GM12878 (cell line): ENCODE data around the gene RUFY4. TPM values are rescaled to one million over a fixed set of nuclear protein-coding genes. Genes with fewer than 3 reads are reported as not detected.

ENCODE experiments used
- ATAC-seq: fragments of 200-7000 bp; cut with Tn5 transposase; 3 replicates; pipeline ENCODE4 v1.9.1; 2020; ENCODE audit warnings: mild to moderate bottlenecking, moderate library complexity
- BruUV-seq: library from RNA; stranded (reverse); fragments of 400-500 nt; replicated peaks from 2 replicates; lab custom pipeline; 2021; lab: Mats Ljungman, UMichigan
- CTCF ChIA-PET: fragments of 300-600 bp; sonication (Branson Sonifier 250); formaldehyde crosslinking; extraction: SDS; loops from one replicate; lab custom pipeline; 2021; ENCODE audit warnings: inconsistent platforms; lab: Yijun Ruan, JAX
- POLR2A ChIA-PET: fragments of 350-600 bp; formaldehyde crosslinking; extraction: SDS; loops from one replicate; lab custom pipeline; 2021; ENCODE audit warnings: inconsistent platforms; lab: Charles Lee
- RAD21 ChIA-PET: fragments of 300-600 bp; sonication (Branson Sonifier 250); formaldehyde crosslinking; loops from one replicate; lab custom pipeline; 2023; ENCODE audit warnings: antibody characterized with exemption; ENCODE audit not compliant: unreplicated experiment; lab: Charles Lee
- SMC1A ChIA-PET: fragments of 300-600 bp; sonication (Branson Sonifier 250); formaldehyde crosslinking; loops from one replicate; lab custom pipeline; 2023; ENCODE audit not compliant: unreplicated experiment, uncharacterized antibody; lab: Charles Lee
- DNase-seq: peaks from one replicate; pipeline ENCODE4 v3.0.0-alpha.2; 2011; ENCODE audit warnings: low read depth, low spot score
- FAIRE-seq: peaks from 3 replicates; lab custom pipeline; 2011; peaks lifted over from hg19 to GRCh38; lab: Jason Lieb, UNC
- H2AFZ ChIP-seq: 2 replicates; pipeline ENCODE4 v1.6.0; 2011; ENCODE audit warnings: low read depth, low read length, control low read depth; ENCODE audit not compliant: control insufficient read depth
- H3K27ac ChIP-seq: 2 replicates; pipeline ENCODE4 v1.5.1; 2011; ENCODE audit warnings: control low read depth; ENCODE audit not compliant: control insufficient read depth, insufficient read depth
- H3K27me3 ChIP-seq, 2 experiments: replicated peaks in 1 of 2; 2 replicates each; pipeline versions ENCODE4 v1.6.0 to v1.6.1; 2011; ENCODE audit warnings: low read length in 1 of 2; ENCODE audit not compliant: control insufficient read depth in 2 of 2, insufficient read depth in 2 of 2
- H3K36me3 ChIP-seq, 2 experiments: 2 replicates each; pipeline ENCODE4 v1.5.1; 2011; ENCODE audit warnings: low read length in 1 of 2; ENCODE audit not compliant: control insufficient read depth in 2 of 2, insufficient read depth in 2 of 2
- H3K4me1 ChIP-seq: 2 replicates; pipeline ENCODE4 v1.6.1; 2011; ENCODE audit warnings: mild to moderate bottlenecking, low read length, moderate library complexity, mixed read lengths; ENCODE audit not compliant: control insufficient read depth, insufficient read depth
- H3K4me2 ChIP-seq: 2 replicates; pipeline ENCODE4 v1.6.0; 2011; ENCODE audit warnings: control low read depth; ENCODE audit not compliant: control insufficient read depth, insufficient read depth
- H3K4me3 ChIP-seq: fragments of 200-600 bp; sonication (generic); 2 replicates; pipeline ENCODE4 v1.5.1; 2016
- H3K79me2 ChIP-seq: 2 replicates; pipeline ENCODE4 v1.6.0; 2011; ENCODE audit warnings: low read length; ENCODE audit not compliant: control insufficient read depth, insufficient read depth
- H3K9ac ChIP-seq: 2 replicates; pipeline ENCODE4 v1.8.0; 2011; ENCODE audit warnings: low read length, control low read depth, mixed read lengths; ENCODE audit not compliant: control insufficient read depth, insufficient read depth
- H3K9me3 ChIP-seq: replicated peaks from 3 replicates; pipeline ENCODE4 v1.5.1; 2011; ENCODE audit warnings: mild to moderate bottlenecking, low read length; ENCODE audit not compliant: control insufficient read depth, insufficient read depth
- H4K20me1 ChIP-seq: 2 replicates; pipeline ENCODE4 v1.6.0; 2011; ENCODE audit not compliant: control insufficient read depth, insufficient read depth
- BHLHE40 ChIP-seq, 2 experiments: fragments of 450-650 bp in 1 of 2; IDR thresholded peaks; 2 replicates each; pipeline ENCODE4 v1.6.1; 2011 to 2017; ENCODE audit warnings: low read depth in 2 of 2, borderline replicate concordance in 1 of 2, improper control_type of control experiment in 1 of 2, low read length in 1 of 2, mild to moderate bottlenecking in 1 of 2
- CREM ChIP-seq: IDR thresholded peaks from 2 replicates; pipeline ENCODE4 v1.6.1; 2014; ENCODE audit warnings: antibody characterized with exemption, low read depth
- EED ChIP-seq: sonication (generic); IDR thresholded peaks from 2 replicates; pipeline ENCODE4 v1.6.1; 2016; ENCODE audit warnings: antibody characterized with exemption, low read depth
- ESRRA ChIP-seq: IDR thresholded peaks from 2 replicates; pipeline ENCODE4 v1.6.1; 2012; ENCODE audit warnings: mild to moderate bottlenecking, low read length, improper control_type of control experiment
- IKZF2 ChIP-seq, 2 experiments: fragments of 450-650 bp; IDR thresholded peaks; 2 replicates each; pipeline ENCODE4 v1.6.1; 2017; ENCODE audit warnings: mild to moderate bottlenecking in 2 of 2, moderate library complexity in 2 of 2
- IRF4 ChIP-seq: IDR thresholded peaks from 2 replicates; pipeline ENCODE4 v1.6.1; 2011; ENCODE audit warnings: low read depth, low read length
- SPI1 ChIP-seq: IDR thresholded peaks from 2 replicates; pipeline ENCODE4 v1.6.1; 2011; ENCODE audit warnings: low read depth, mild to moderate bottlenecking, low read length, moderate library complexity, borderline replicate concordance; ENCODE audit not compliant: insufficient read depth
- YY1 ChIP-seq: IDR thresholded peaks from 2 replicates; pipeline ENCODE4 v1.6.1; 2011; ENCODE audit warnings: low read depth, mild to moderate bottlenecking, low read length
- ZNF384 ChIP-seq: IDR thresholded peaks from 2 replicates; pipeline ENCODE4 v1.6.1; 2012; ENCODE audit warnings: low read depth, mild to moderate bottlenecking, low read length, improper control_type of control experiment, borderline replicate concordance
- WGBS: methylation state at CpG from one replicate; pipeline ENCODE4 v1.1.6; 2016; ENCODE audit warnings: low lambda C conversion rate; ENCODE audit not compliant: insufficient replicate concordance, insufficient coverage; ENCODE audit errors: missing lambda C conversion rate; 5-methylcytosine and 5-hydroxymethylcytosine counted together
- in situ Hi-C: fragments of 300-500 bp; cut with MboI; formaldehyde crosslinking; loops from 9 replicates; pipeline ENCODE4 v1.14.3; 2018; ENCODE audit warnings: mixed read lengths
- intact Hi-C: fragments of 100-400 bp; cut with micrococcal nuclease; formaldehyde crosslinking; loops from one replicate; pipeline ENCODE4 v1.14.2; 2022; ENCODE audit not compliant: unreplicated experiment
- polyA plus RNA-seq, 11 experiments: library from polyadenylated mRNA; depleted of rRNA in 4 of 11; unstranded in 6 of 11; stranded (reverse) in 5 of 11; fragments of >200 nt; fragmentation: Nextera tagmentation in 4 of 11; fragmentation: Illumina TruSeq in 1 of 11; extraction: Ambion mirVana in 4 of 11; extraction: Trizol in 1 of 11; gene quantifications; 1 replicate in 1 of 11; 2 replicates in 10 of 11; pipeline versions ENCODE4 v1.2.1 to v1.2.3, GENCODE V29; 2011 to 2016; ENCODE audit warnings: inconsistent platforms in 2 of 11, missing spikeins in 2 of 11, low read depth in 1 of 11
- total RNA-seq, 4 experiments: library from RNA; depleted of rRNA in 3 of 4; stranded (reverse); fragments of >200 nt in 3 of 4; fragmentation: Illumina TruSeq in 1 of 4; extraction: Trizol in 1 of 4; gene quantifications; 2 replicates each; pipeline versions ENCODE4 v1.2.1 to v1.2.3, GENCODE V29; 2013 to 2021

Gene RUFY4
- total and polyA plus RNA-seq, 10 of the 15 experiments (the other 5 are each of a cell fraction or from before 2014, with no cell fraction given): 0.05 to 2.7 (median 0.90) TPM

GRCh38 chr2:218046238-218046637, 22.8 kb upstream of the RUFY4 start:
- in situ Hi-C loops: no loop called here
- SMC1A ChIA-PET: interaction anchor here (0.7 to 3.5 kb wide), 4 partner anchors 17 to 35 kb away, joined by 3 to 13 read pairs (median 3); no protein-coding TSS in a partner anchor
- DNase-seq (peak; percentile 70), ATAC-seq (peak; percentile 94), FAIRE-seq (no peak)
- Histone ChIP-seq H3K27me3 (no peaks in the 10 kb centered on the region), H3K79me2 (no peaks in the 10 kb centered on the region), H3K9ac (peak overlapping the region; percentile 13; the same call in 1 of the 2 replicates), H3K4me3 (no peak overlapping the region), H3K4me1 (peaks cover 21% of the 10 kb centered on the region; the same call in 1 of the 2 replicates), H3K9me3 (peaks cover 26% of the 10 kb centered on the region), H4K20me1 (no peaks in the 10 kb centered on the region), H2AFZ (peak overlapping the region; percentile 23; the same call in 1 of the 2 replicates), H3K4me2 (peak overlapping the region; percentile 65), H3K36me3 (no peaks in the 10 kb centered on the region), H3K27ac (peak overlapping the region; percentile 81)
- POLR2A ChIA-PET: interaction anchor here (1.5 kb wide), 1 partner anchor 10 kb away, joined by 3 read pairs; no protein-coding TSS in a partner anchor
- CTCF ChIA-PET: interaction anchor here (1.2 to 3.1 kb wide), 4 partner anchors 11 to 260 kb away, joined by 3 to 13 read pairs (median 6); partner anchors contain the start of gene RUFY4
- WGBS: 0% methylated on average over 4 of the region's 4 CpGs
- no TSS peak for BruUV-seq
- RAD21 ChIA-PET: interaction anchor here (0.8 to 1.3 kb wide), 3 partner anchors 18 to 261 kb away, joined by 3 to 4 read pairs (median 3); partner anchors contain the start of gene RUFY4
- TF ChIP-seq ESRRA (no peak), YY1 (no peak), ZNF384 (peak; percentile 51; the same call in 1 of the 2 replicates), IKZF2 (IDR thresholded peaks at IDR 0.05) (peak in 1 of 2 experiments; percentile 31; a peak in 1 of 4 replicates), IRF4 (peak; percentile 56; the same call in 1 of the 2 replicates), BHLHE40 (IDR thresholded peaks at IDR 0.05; ENCODE audit: borderline replicate concordance in 1 of 2, low read depth in 2 of 2, low read length in 1 of 2) (peak; percentile 28 to 81; a peak in 3 of 4 replicates), EED (0 out of 2 replicates have a peak, but pooled peaks have one; percentile 34), CREM (0 out of 2 replicates have a peak, but pooled peaks have one; percentile 20), SPI1 (peak; percentile 82)
- intact Hi-C loops: no loop called here
